AG09319 (cell line): ENCODE measurements around the gene SLC25A3.

Experiments used
- DNase-seq: peaks from one replicate; pipeline ENCODE4 v3.0.0-alpha.2; 2010; ENCODE audit warnings: low read depth; ENCODE audit errors: extremely low read depth
- TF ChIP-seq, protein P1 (sequence below): IDR thresholded peaks from 2 replicates; pipeline ENCODE4 v1.5.1; 2011; ENCODE audit warnings: low read depth, mild to moderate bottlenecking, inconsistent platforms, low read length, moderate library complexity

SLC25A3 gene

DNA sequence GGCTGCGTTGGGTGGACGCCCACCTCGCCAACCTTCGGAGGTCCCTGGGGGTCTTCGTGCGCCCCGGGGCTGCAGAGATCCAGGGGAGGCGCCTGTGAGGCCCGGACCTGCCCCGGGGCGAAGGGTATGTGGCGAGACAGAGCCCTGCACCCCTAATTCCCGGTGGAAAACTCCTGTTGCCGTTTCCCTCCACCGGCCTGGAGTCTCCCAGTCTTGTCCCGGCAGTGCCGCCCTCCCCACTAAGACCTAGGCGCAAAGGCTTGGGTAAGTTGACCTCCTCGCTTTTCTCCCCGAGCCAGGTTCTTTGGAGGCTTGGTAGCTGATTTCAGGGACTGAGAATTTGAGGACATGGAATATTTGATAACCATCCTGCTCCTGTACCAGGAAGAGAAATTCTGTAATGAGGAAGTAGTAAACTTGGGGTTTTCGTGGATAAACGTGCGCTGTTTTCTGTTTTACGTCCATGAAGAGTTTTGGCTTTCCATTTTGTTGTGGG is 52.1 kb downstream of the SLC25A3 start:
- TF ChIP-seq, protein P1, sequence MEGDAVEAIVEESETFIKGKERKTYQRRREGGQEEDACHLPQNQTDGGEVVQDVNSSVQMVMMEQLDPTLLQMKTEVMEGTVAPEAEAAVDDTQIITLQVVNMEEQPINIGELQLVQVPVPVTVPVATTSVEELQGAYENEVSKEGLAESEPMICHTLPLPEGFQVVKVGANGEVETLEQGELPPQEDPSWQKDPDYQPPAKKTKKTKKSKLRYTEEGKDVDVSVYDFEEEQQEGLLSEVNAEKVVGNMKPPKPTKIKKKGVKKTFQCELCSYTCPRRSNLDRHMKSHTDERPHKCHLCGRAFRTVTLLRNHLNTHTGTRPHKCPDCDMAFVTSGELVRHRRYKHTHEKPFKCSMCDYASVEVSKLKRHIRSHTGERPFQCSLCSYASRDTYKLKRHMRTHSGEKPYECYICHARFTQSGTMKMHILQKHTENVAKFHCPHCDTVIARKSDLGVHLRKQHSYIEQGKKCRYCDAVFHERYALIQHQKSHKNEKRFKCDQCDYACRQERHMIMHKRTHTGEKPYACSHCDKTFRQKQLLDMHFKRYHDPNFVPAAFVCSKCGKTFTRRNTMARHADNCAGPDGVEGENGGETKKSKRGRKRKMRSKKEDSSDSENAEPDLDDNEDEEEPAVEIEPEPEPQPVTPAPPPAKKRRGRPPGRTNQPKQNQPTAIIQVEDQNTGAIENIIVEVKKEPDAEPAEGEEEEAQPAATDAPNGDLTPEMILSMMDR = no peak
- no peak for DNase-seq

DNA sequence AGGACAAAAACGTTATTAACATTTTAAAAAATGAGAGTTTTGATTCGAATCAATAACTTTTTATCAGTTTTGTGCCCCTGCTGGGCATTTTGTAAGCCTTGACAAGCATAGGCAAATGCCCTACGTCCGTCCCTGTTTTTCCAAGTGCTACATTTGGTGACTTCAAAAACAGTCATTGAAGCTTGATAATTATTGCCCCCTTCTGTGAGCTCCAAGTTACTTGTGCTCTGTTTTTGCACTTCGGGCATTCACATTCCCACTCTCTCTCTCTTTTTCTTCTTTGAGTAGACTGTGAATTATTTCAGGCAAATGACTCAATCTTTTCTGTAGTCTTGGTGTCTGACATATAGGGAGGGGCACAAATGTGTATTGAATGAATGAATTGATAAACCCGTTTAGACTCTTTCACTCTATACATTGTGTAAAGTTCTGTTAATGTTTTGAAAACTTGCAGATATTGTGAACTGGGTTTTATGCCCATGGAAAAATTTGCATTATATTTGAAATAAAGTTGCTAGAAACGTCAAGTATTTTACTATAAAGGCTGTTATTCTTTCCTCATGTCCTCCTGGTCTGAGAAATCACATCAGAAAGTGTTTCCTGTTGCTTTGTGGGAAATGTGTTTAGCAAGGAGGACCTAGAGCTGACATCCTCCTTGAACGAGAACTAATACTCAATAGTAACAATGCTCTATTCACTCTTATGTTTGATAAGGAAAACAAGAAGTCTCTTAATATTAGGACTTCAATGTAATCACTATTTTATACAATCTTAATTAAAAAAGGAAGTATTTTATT is 53.0 kb downstream of the SLC25A3 start:
- TF ChIP-seq, protein P1 = no peak; the same call in 1 of the 2 replicates
- no peak for DNase-seq

DNA sequence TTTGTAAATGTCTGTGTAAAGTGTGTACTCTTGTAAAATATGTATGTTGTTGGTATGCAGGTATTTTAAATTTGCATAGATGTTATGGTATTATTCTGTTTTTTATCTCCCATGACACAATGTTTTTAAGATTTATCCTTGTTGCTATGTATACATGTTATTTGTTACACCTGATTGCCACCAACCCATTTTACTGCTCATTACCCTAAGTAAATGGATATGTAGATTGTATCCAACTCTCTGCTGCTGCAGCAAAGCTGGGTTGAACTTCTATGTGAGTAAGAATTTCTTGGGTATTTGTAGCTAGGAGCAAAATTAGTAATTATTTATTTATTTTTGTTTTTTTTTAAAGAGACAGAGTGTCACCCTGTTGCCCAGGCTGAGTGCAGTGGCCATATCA is 57.8 kb downstream of the SLC25A3 start:
- TF ChIP-seq, protein P1 = no peak
- no peak for DNase-seq

DNA sequence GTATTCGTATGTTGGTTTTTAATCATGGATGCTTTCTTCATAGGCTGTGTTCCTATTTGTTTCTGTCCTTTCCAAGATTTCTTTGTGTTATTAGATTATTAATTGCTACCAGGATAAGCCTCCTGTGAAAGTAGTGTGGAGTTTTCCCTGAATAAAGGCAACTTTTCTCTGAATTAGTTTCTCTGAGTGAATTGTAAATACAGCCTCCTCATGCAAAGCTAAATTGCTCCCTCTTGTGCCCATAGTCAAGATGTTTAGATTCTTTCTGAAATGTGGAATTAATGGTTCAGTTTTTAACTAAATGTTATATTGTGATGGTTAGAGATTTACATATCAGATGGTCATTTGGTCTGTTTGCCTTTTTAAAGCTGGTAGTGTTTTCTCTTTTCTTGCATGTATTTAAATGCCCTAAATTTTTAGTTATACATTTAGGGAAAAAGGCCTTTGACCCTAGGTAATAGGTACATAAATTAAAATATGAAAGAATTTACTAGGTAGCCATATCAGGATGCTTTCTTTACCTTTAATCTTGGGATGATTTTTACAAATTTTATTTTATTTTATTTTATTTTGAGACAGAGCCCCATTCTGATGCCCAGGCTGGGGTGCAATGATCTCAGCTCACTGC is 60.5 kb downstream of the SLC25A3 start:
- TF ChIP-seq, protein P1 = peak; percentile 66
- DNase-seq = peak; percentile 38
